Neural cell (in vitro differentiated cells): ENCODE results near the gene TMEM128. TPM values are rescaled to one million over a fixed set of nuclear protein-coding genes. Genes with fewer than 3 reads are reported as not detected.
"Not testable (repeated sequence)": the region's sequence is repeated elsewhere in the genome, so short reads cannot be mapped to it uniquely, and the experiment has no call there.

Source experiments
- H2AFZ ChIP-seq: fragments of 200-600, 300-800 bp; sonication (generic), shearing (Covaris generic); 2 replicates; pipeline ENCODE4 v1.6.0; 2014; ENCODE audit warnings: low read depth, mild to moderate bottlenecking, antibody characterized with exemption, low read length, moderate library complexity
- H3F3A ChIP-seq: fragments of 200-600 bp; shearing (Covaris generic); 2 replicates; pipeline ENCODE4 v1.6.1; 2016; ENCODE audit warnings: mild to moderate bottlenecking, moderate library complexity, mixed read lengths, antibody characterized with exemption, low read length; ENCODE audit not compliant: insufficient read depth, poor library complexity, severe bottlenecking
- H3K27ac ChIP-seq: fragments of 200-600, 300-800 bp; sonication (generic), shearing (Covaris generic); 2 replicates; pipeline ENCODE4 v1.5.1; 2014; ENCODE audit warnings: mild to moderate bottlenecking, low read length, moderate library complexity
- H3K27me3 ChIP-seq: fragments of 300-800, 200-600 bp; sonication (generic), shearing (Covaris generic); 2 replicates; pipeline ENCODE4 v1.6.0; 2014; ENCODE audit warnings: mild to moderate bottlenecking, low read depth, low read length, moderate library complexity; ENCODE audit not compliant: insufficient read depth
- H3K36me3 ChIP-seq: fragments of 300-800, 200-600 bp; sonication (generic), shearing (Covaris generic); 2 replicates; pipeline ENCODE4 v1.5.1; 2014; ENCODE audit warnings: mild to moderate bottlenecking, antibody characterized with exemption, low read length, moderate library complexity; ENCODE audit not compliant: insufficient read depth
- H3K4me2 ChIP-seq: fragments of 300-800, 200-600 bp; sonication (generic), shearing (Covaris generic); 2 replicates; pipeline ENCODE4 v1.6.0; 2014; ENCODE audit warnings: mild to moderate bottlenecking, low read length
- H3K4me3 ChIP-seq: fragments of 300-800, 200-600 bp; sonication (generic), shearing (Covaris generic); 2 replicates; pipeline ENCODE4 v1.5.1; 2014; ENCODE audit warnings: mild to moderate bottlenecking, low read length, moderate library complexity
- H3K79me2 ChIP-seq: fragments of 200-600 bp; shearing (Covaris generic); replicated peaks from 2 replicates; pipeline ENCODE4 v1.6.0; 2014; ENCODE audit warnings: mild to moderate bottlenecking, low read length, moderate library complexity; ENCODE audit not compliant: insufficient read depth
- H3K9ac ChIP-seq: fragments of 300-800, 200-600 bp; sonication (generic), shearing (Covaris generic); 2 replicates; pipeline ENCODE4 v1.6.1; 2016; ENCODE audit warnings: mild to moderate bottlenecking, low read length, mixed read lengths
- H3K9me2 ChIP-seq: fragments of 200-600 bp; shearing (Covaris generic); 2 replicates; pipeline ENCODE4 v1.6.1; 2016; ENCODE audit warnings: mild to moderate bottlenecking, low read length, mixed read lengths; ENCODE audit not compliant: insufficient read depth
- H3K9me3 ChIP-seq: fragments of 200-600, 300-800 bp; sonication (generic), shearing (Covaris generic); 2 replicates; pipeline ENCODE4 v1.6.1; 2016; ENCODE audit warnings: mild to moderate bottlenecking, mixed run types, low read length, moderate library complexity, mixed read lengths
- H4K20me1 ChIP-seq: fragments of 200-600 bp; shearing (Covaris generic); 2 replicates; pipeline ENCODE4 v1.6.1; 2016; ENCODE audit warnings: mild to moderate bottlenecking, mixed run types; ENCODE audit not compliant: insufficient read depth
- EP300 ChIP-seq: fragments of 450-650 bp; conservative IDR thresholded peaks from 2 replicates; pipeline ENCODE4 v1.6.1; 2014; ENCODE audit warnings: antibody characterized with exemption, mild to moderate bottlenecking, moderate library complexity; ENCODE audit not compliant: poor library complexity, severe bottlenecking
- EZH2 ChIP-seq: fragments of 200-600, 300-800 bp; shearing (Covaris generic), sonication (generic); IDR thresholded peaks from 2 replicates; pipeline ENCODE4 v1.6.1; 2014; ENCODE audit warnings: antibody characterized with exemption, low read length, borderline replicate concordance, mild to moderate bottlenecking; ENCODE audit not compliant: insufficient read depth, poor library complexity, severe bottlenecking
- MXI1 ChIP-seq: fragments of 450-650 bp; conservative IDR thresholded peaks from 2 replicates; pipeline ENCODE4 v1.6.1; 2014; ENCODE audit warnings: antibody characterized with exemption, mild to moderate bottlenecking; ENCODE audit not compliant: poor library complexity, severe bottlenecking
- POLR2AphosphoS5 ChIP-seq: IDR thresholded peaks from 2 replicates; pipeline ENCODE4 v1.6.1; 2012
- RAD21 ChIP-seq: fragments of 450-650 bp; conservative IDR thresholded peaks from 2 replicates; pipeline ENCODE4 v1.6.1; 2014; ENCODE audit warnings: antibody characterized with exemption, mild to moderate bottlenecking, moderate library complexity
- SMC3 ChIP-seq: fragments of 450-650 bp; conservative IDR thresholded peaks from 2 replicates; pipeline ENCODE4 v1.6.1; 2014; ENCODE audit warnings: antibody characterized with exemption, mild to moderate bottlenecking, moderate library complexity; ENCODE audit not compliant: poor library complexity
- TAF1 ChIP-seq: IDR thresholded peaks from 2 replicates; pipeline ENCODE4 v1.6.1; 2012; ENCODE audit warnings: low read depth
- polyA plus RNA-seq: library from polyadenylated mRNA; depleted of rRNA; stranded (reverse); fragments of >200 nt; gene quantifications from 2 replicates; pipeline ENCODE4 v1.2.3, GENCODE V29; 2014
- TF ChIP-seq, protein P1 (sequence below): IDR thresholded peaks from 2 replicates; pipeline ENCODE4 v1.6.1; 2012; ENCODE audit warnings: borderline replicate concordance
- TF ChIP-seq, protein P2 (sequence below): fragments of 450-650 bp; IDR thresholded peaks from 2 replicates; pipeline ENCODE4 v1.5.1; 2014; ENCODE audit warnings: antibody characterized with exemption, mild to moderate bottlenecking, moderate library complexity; ENCODE audit not compliant: poor library complexity, severe bottlenecking

The TMEM128 gene
- polyA plus RNA-seq, 1 donor from 2014 or later, result 93.6 TPM

DNA sequence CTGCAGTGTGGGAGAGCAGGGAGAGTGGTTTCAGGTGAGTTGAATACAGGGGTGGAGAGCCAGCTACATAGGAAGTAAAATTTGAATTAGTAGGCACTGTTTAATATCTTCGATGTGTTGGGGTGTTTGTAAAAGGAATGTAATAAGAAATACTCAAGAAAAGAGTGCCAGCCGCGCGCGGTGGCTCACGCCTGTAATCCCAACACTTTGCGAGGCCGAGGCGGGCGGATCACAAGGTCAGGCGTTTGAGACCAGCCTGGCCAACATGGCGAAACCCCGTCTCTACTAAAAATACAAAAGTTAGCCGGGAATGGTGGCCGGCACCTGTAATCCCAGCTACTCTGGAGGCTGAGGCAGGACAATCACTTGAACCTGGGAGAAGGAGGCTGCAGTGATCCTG, 1.3 kb upstream of the TMEM128 start:
- H3K36me3 ChIP-seq, H2AFZ ChIP-seq, H4K20me1 ChIP-seq, H3K9me3 ChIP-seq, H3K4me3 ChIP-seq, H3K9me2 ChIP-seq, H3K27me3 ChIP-seq, H3F3A ChIP-seq, H3K4me2 ChIP-seq, H3K9ac ChIP-seq, H3K27ac ChIP-seq: not testable (repeated sequence)
- peaks cover 11% of the 10 kb centered on the region for H3K79me2 ChIP-seq

GRCh38 chr4:4248885-4249203, 821 bp upstream of the TMEM128 start:
- H3F3A ChIP-seq, result no peaks in the 10 kb centered on the region
- peak overlapping the region; percentile 92 for H2AFZ ChIP-seq
- peaks cover 11% of the 10 kb centered on the region for H3K79me2 ChIP-seq
- H3K9me2 ChIP-seq, result no peaks in the 10 kb centered on the region
- TF ChIP-seq POLR2AphosphoS5, result no peak
- TF ChIP-seq MXI1, result no peak
- TF ChIP-seq, protein P1, sequence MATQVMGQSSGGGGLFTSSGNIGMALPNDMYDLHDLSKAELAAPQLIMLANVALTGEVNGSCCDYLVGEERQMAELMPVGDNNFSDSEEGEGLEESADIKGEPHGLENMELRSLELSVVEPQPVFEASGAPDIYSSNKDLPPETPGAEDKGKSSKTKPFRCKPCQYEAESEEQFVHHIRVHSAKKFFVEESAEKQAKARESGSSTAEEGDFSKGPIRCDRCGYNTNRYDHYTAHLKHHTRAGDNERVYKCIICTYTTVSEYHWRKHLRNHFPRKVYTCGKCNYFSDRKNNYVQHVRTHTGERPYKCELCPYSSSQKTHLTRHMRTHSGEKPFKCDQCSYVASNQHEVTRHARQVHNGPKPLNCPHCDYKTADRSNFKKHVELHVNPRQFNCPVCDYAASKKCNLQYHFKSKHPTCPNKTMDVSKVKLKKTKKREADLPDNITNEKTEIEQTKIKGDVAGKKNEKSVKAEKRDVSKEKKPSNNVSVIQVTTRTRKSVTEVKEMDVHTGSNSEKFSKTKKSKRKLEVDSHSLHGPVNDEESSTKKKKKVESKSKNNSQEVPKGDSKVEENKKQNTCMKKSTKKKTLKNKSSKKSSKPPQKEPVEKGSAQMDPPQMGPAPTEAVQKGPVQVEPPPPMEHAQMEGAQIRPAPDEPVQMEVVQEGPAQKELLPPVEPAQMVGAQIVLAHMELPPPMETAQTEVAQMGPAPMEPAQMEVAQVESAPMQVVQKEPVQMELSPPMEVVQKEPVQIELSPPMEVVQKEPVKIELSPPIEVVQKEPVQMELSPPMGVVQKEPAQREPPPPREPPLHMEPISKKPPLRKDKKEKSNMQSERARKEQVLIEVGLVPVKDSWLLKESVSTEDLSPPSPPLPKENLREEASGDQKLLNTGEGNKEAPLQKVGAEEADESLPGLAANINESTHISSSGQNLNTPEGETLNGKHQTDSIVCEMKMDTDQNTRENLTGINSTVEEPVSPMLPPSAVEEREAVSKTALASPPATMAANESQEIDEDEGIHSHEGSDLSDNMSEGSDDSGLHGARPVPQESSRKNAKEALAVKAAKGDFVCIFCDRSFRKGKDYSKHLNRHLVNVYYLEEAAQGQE, result no peak
- TF ChIP-seq RAD21, result no peak
- no peak for TF ChIP-seq EP300
- TF ChIP-seq, protein P2, sequence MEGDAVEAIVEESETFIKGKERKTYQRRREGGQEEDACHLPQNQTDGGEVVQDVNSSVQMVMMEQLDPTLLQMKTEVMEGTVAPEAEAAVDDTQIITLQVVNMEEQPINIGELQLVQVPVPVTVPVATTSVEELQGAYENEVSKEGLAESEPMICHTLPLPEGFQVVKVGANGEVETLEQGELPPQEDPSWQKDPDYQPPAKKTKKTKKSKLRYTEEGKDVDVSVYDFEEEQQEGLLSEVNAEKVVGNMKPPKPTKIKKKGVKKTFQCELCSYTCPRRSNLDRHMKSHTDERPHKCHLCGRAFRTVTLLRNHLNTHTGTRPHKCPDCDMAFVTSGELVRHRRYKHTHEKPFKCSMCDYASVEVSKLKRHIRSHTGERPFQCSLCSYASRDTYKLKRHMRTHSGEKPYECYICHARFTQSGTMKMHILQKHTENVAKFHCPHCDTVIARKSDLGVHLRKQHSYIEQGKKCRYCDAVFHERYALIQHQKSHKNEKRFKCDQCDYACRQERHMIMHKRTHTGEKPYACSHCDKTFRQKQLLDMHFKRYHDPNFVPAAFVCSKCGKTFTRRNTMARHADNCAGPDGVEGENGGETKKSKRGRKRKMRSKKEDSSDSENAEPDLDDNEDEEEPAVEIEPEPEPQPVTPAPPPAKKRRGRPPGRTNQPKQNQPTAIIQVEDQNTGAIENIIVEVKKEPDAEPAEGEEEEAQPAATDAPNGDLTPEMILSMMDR, result no peak
- no peak for TF ChIP-seq TAF1
- TF ChIP-seq EZH2, result no peak
- no peak for TF ChIP-seq SMC3
- no peaks in the 10 kb centered on the region for H3K9me3 ChIP-seq
- peak overlapping the region; percentile 94 for H3K4me2 ChIP-seq
- H3K27ac ChIP-seq, result peak overlapping the region; percentile 89
- H3K36me3 ChIP-seq, result no peaks in the 10 kb centered on the region
- H3K4me3 ChIP-seq, result peak overlapping the region; percentile 90
- no peaks in the 10 kb centered on the region for H3K27me3 ChIP-seq
- H4K20me1 ChIP-seq, result no peaks in the 10 kb centered on the region
- H3K9ac ChIP-seq, result peak overlapping the region; percentile 93

DNA sequence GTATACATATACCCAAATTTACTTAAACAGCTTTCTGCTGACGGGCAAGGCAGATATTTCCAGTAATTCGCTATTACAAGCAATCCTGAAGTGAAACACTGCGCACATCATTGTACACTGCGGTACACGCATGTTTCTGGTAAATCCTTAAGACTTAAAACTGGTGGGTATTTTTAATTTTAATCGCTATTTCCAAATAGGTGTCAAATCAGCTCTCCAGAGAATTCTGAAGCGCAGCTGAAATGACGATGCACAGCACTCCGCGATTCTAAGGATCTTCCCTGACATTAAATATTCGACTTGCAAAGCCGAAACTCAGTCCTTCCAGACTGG, 361 bp downstream of the TMEM128 start:
- TF ChIP-seq MXI1 (no peak), POLR2AphosphoS5 (no peak), RAD21 (no peak), EZH2 (no peak), TAF1 (no peak), SMC3 (no peak), EP300 (no peak)
- TF ChIP-seq, protein P2, result no peak
- TF ChIP-seq, protein P1, result no peak
- Histone ChIP-seq H3K79me2 (peaks cover 11% of the 10 kb centered on the region), H3K9ac (peak overlapping the region; percentile 93), H3K4me2 (peak overlapping the region; percentile 98), H4K20me1 (no peaks in the 10 kb centered on the region), H3K36me3 (no peaks in the 10 kb centered on the region), H3K9me2 (no peaks in the 10 kb centered on the region), H3K9me3 (no peaks in the 10 kb centered on the region), H3F3A (no peaks in the 10 kb centered on the region), H3K27me3 (no peaks in the 10 kb centered on the region), H3K4me3 (peak overlapping the region; percentile 90), H2AFZ (peak overlapping the region; percentile 92), H3K27ac (peak overlapping the region; percentile 89)
